ENCODE results near the gene PHF21A.

- TF ChIP-seq CTCF (IDR thresholded peaks at IDR 0.05; ENCODE audit: insufficient read depth, low read depth, low read length) (no peak), EZH2 (IDR thresholded peaks at IDR 0.05; ENCODE audit: insufficient read depth, low read length) (no peak)
Observed at GRCh38 chr11:46015941-46016340, 105.3 kb downstream of the PHF21A start.

Measured in astrocyte (in vitro differentiated cells and primary cell).